GM12878 (cell line): Measurements from ENCODE around the gene DCST1. TPM values are rescaled to one million over a fixed set of nuclear protein-coding genes. Genes with fewer than 3 reads are reported as not detected.

Source experiments
- ATAC-seq: fragments of 200-7000 bp; cut with Tn5 transposase; 3 replicates; pipeline ENCODE4 v1.9.1; 2020; ENCODE audit warnings: mild to moderate bottlenecking, moderate library complexity
- BruUV-seq: library from RNA; stranded (reverse); fragments of 400-500 nt; replicated peaks from 2 replicates; lab custom pipeline; 2021; lab: Mats Ljungman, UMichigan
- CTCF ChIA-PET: fragments of 300-600 bp; sonication (Branson Sonifier 250); formaldehyde crosslinking; extraction: SDS; loops from one replicate; lab custom pipeline; 2021; ENCODE audit warnings: inconsistent platforms; lab: Yijun Ruan, JAX
- POLR2A ChIA-PET: fragments of 350-600 bp; formaldehyde crosslinking; extraction: SDS; loops from one replicate; lab custom pipeline; 2021; ENCODE audit warnings: inconsistent platforms; lab: Charles Lee
- RAD21 ChIA-PET: fragments of 300-600 bp; sonication (Branson Sonifier 250); formaldehyde crosslinking; loops from one replicate; lab custom pipeline; 2023; ENCODE audit warnings: antibody characterized with exemption; ENCODE audit not compliant: unreplicated experiment; lab: Charles Lee
- SMC1A ChIA-PET: fragments of 300-600 bp; sonication (Branson Sonifier 250); formaldehyde crosslinking; loops from one replicate; lab custom pipeline; 2023; ENCODE audit not compliant: unreplicated experiment, uncharacterized antibody; lab: Charles Lee
- DNase-seq: peaks from one replicate; pipeline ENCODE4 v3.0.0-alpha.2; 2011; ENCODE audit warnings: low read depth, low spot score
- FAIRE-seq: peaks from 3 replicates; lab custom pipeline; 2011; peaks lifted over from hg19 to GRCh38; lab: Jason Lieb, UNC
- H2AFZ ChIP-seq: 2 replicates; pipeline ENCODE4 v1.6.0; 2011; ENCODE audit warnings: low read depth, low read length, control low read depth; ENCODE audit not compliant: control insufficient read depth
- H3K27ac ChIP-seq: 2 replicates; pipeline ENCODE4 v1.5.1; 2011; ENCODE audit warnings: control low read depth; ENCODE audit not compliant: control insufficient read depth, insufficient read depth
- H3K27me3 ChIP-seq, 2 experiments: replicated peaks in 1 of 2; 2 replicates each; pipeline versions ENCODE4 v1.6.0 to v1.6.1; 2011; ENCODE audit warnings: low read length in 1 of 2; ENCODE audit not compliant: control insufficient read depth in 2 of 2, insufficient read depth in 2 of 2
- H3K36me3 ChIP-seq, 2 experiments: 2 replicates each; pipeline ENCODE4 v1.5.1; 2011; ENCODE audit warnings: low read length in 1 of 2; ENCODE audit not compliant: control insufficient read depth in 2 of 2, insufficient read depth in 2 of 2
- H3K4me1 ChIP-seq: 2 replicates; pipeline ENCODE4 v1.6.1; 2011; ENCODE audit warnings: mild to moderate bottlenecking, low read length, moderate library complexity, mixed read lengths; ENCODE audit not compliant: control insufficient read depth, insufficient read depth
- H3K4me2 ChIP-seq: 2 replicates; pipeline ENCODE4 v1.6.0; 2011; ENCODE audit warnings: control low read depth; ENCODE audit not compliant: control insufficient read depth, insufficient read depth
- H3K4me3 ChIP-seq: fragments of 200-600 bp; sonication (generic); 2 replicates; pipeline ENCODE4 v1.5.1; 2016
- H3K79me2 ChIP-seq: 2 replicates; pipeline ENCODE4 v1.6.0; 2011; ENCODE audit warnings: low read length; ENCODE audit not compliant: control insufficient read depth, insufficient read depth
- H3K9ac ChIP-seq: 2 replicates; pipeline ENCODE4 v1.8.0; 2011; ENCODE audit warnings: low read length, control low read depth, mixed read lengths; ENCODE audit not compliant: control insufficient read depth, insufficient read depth
- H3K9me3 ChIP-seq: replicated peaks from 3 replicates; pipeline ENCODE4 v1.5.1; 2011; ENCODE audit warnings: mild to moderate bottlenecking, low read length; ENCODE audit not compliant: control insufficient read depth, insufficient read depth
- H4K20me1 ChIP-seq: 2 replicates; pipeline ENCODE4 v1.6.0; 2011; ENCODE audit not compliant: control insufficient read depth, insufficient read depth
- ATF7 ChIP-seq: fragments of 450-650 bp; IDR thresholded peaks from 2 replicates; pipeline ENCODE4 v1.6.1; 2016; ENCODE audit warnings: low read depth, mild to moderate bottlenecking
- EED ChIP-seq: sonication (generic); IDR thresholded peaks from 2 replicates; pipeline ENCODE4 v1.6.1; 2016; ENCODE audit warnings: antibody characterized with exemption, low read depth
- EP300 ChIP-seq, 2 experiments: fragments of 150-350 bp in 1 of 2; IDR thresholded peaks; 2 replicates each; pipeline ENCODE4 v1.6.1; 2011 to 2012; ENCODE audit warnings: low read depth in 2 of 2, low read length in 2 of 2, borderline replicate concordance in 1 of 2, improper control_type of control experiment in 1 of 2, inconsistent platforms in 1 of 2; ENCODE audit not compliant: control insufficient read depth in 1 of 2
- IKZF1 ChIP-seq: fragments of 450-650 bp; conservative IDR thresholded peaks from 2 replicates; pipeline ENCODE4 v1.6.1; 2017; ENCODE audit warnings: antibody characterized with exemption, mild to moderate bottlenecking
- NR2C1 ChIP-seq: fragments of 450-650 bp; IDR thresholded peaks from 2 replicates; pipeline ENCODE4 v1.6.1; 2017; ENCODE audit warnings: antibody characterized with exemption, mild to moderate bottlenecking, moderate library complexity
- SIX5 ChIP-seq: IDR thresholded peaks from 2 replicates; pipeline ENCODE4 v1.6.1; 2011; ENCODE audit warnings: mild to moderate bottlenecking, low read depth, low read length, moderate library complexity; ENCODE audit not compliant: severe bottlenecking
- SREBF1 ChIP-seq: IDR thresholded peaks from 2 replicates; pipeline ENCODE4 v1.6.1; 2012; ENCODE audit warnings: mild to moderate bottlenecking, low read length
- SUPT20H ChIP-seq: IDR thresholded peaks from 2 replicates; pipeline ENCODE4 v1.6.1; 2011; ENCODE audit warnings: low read depth, mild to moderate bottlenecking, low read length, moderate library complexity, borderline replicate concordance; ENCODE audit not compliant: control insufficient read depth
- YY1 ChIP-seq: IDR thresholded peaks from 2 replicates; pipeline ENCODE4 v1.6.1; 2011; ENCODE audit warnings: low read depth, mild to moderate bottlenecking, low read length
- ZNF592 ChIP-seq: fragments of 450-650 bp; IDR thresholded peaks from 2 replicates; pipeline ENCODE4 v1.6.1; 2017; ENCODE audit warnings: mild to moderate bottlenecking, moderate library complexity
- WGBS: methylation state at CpG from one replicate; pipeline ENCODE4 v1.1.6; 2016; ENCODE audit warnings: low lambda C conversion rate; ENCODE audit not compliant: insufficient replicate concordance, insufficient coverage; ENCODE audit errors: missing lambda C conversion rate; 5-methylcytosine and 5-hydroxymethylcytosine counted together
- in situ Hi-C: fragments of 300-500 bp; cut with MboI; formaldehyde crosslinking; loops from 9 replicates; pipeline ENCODE4 v1.14.3; 2018; ENCODE audit warnings: mixed read lengths
- intact Hi-C: fragments of 100-400 bp; cut with micrococcal nuclease; formaldehyde crosslinking; loops from one replicate; pipeline ENCODE4 v1.14.2; 2022; ENCODE audit not compliant: unreplicated experiment
- polyA plus RNA-seq, 11 experiments: library from polyadenylated mRNA; depleted of rRNA in 4 of 11; unstranded in 6 of 11; stranded (reverse) in 5 of 11; fragments of >200 nt; fragmentation: Nextera tagmentation in 4 of 11; fragmentation: Illumina TruSeq in 1 of 11; extraction: Ambion mirVana in 4 of 11; extraction: Trizol in 1 of 11; gene quantifications; 1 replicate in 1 of 11; 2 replicates in 10 of 11; pipeline versions ENCODE4 v1.2.1 to v1.2.3, GENCODE V29; 2011 to 2016; ENCODE audit warnings: inconsistent platforms in 2 of 11, missing spikeins in 2 of 11, low read depth in 1 of 11
- total RNA-seq, 4 experiments: library from RNA; depleted of rRNA in 3 of 4; stranded (reverse); fragments of >200 nt in 3 of 4; fragmentation: Illumina TruSeq in 1 of 4; extraction: Trizol in 1 of 4; gene quantifications; 2 replicates each; pipeline versions ENCODE4 v1.2.1 to v1.2.3, GENCODE V29; 2013 to 2021
- TF ChIP-seq, protein P1 (sequence below): fragments of 450-650 bp; IDR thresholded peaks from 2 replicates; pipeline ENCODE4 v1.6.1; 2016; ENCODE audit warnings: mild to moderate bottlenecking
- TF ChIP-seq, protein P2 (sequence below): fragments of 450-650 bp; IDR thresholded peaks from 2 replicates; pipeline ENCODE4 v1.6.1; 2017; ENCODE audit warnings: antibody characterized with exemption, mild to moderate bottlenecking, moderate library complexity

Gene DCST1
- total and polyA plus RNA-seq, 10 of the 15 experiments (the other 5 are each of a cell fraction or from before 2014, with no cell fraction given), result not detected

DNA sequence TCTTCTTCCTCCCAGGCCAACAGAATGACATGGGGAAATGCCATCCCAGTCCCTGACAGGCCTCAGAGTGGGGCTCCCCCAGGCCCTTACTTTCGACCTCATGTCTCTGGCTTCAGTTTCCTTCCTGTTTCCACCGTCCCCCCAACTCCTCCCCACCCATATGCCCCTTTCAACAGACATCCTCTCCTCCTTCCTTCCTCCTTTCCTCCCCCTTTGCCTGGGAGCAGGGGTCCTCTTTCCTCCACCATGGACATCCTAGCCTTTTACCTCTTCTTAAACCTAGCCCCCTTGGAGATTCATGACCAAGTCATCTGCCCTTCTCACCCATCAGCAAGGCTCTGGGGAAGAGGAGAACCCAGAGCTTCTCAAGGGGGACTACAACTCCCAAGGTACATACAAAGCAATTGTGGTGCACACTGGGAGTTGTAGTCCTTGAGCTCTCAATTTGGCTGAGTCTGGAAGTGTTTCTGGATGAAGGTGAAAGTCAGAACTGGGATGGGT lies 27.0 kb upstream of the DCST1 start (continued):
- TF ChIP-seq, protein P1, sequence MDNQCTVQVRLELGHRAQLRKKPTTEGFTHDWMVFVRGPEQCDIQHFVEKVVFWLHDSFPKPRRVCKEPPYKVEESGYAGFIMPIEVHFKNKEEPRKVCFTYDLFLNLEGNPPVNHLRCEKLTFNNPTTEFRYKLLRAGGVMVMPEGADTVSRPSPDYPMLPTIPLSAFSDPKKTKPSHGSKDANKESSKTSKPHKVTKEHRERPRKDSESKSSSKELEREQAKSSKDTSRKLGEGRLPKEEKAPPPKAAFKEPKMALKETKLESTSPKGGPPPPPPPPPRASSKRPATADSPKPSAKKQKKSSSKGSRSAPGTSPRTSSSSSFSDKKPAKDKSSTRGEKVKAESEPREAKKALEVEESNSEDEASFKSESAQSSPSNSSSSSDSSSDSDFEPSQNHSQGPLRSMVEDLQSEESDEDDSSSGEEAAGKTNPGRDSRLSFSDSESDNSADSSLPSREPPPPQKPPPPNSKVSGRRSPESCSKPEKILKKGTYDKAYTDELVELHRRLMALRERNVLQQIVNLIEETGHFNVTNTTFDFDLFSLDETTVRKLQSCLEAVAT, result peak; percentile 42; the same call in 1 of the 2 replicates
- TF ChIP-seq ATF7 (no peak; the same call in 1 of the 2 replicates), SIX5 (peak; percentile 99), SREBF1 (no peak; the same call in 1 of the 2 replicates), IKZF1 (peak; percentile 87), YY1 (peak; percentile 71), EED (peak; percentile 46; the same call in 1 of the 2 replicates), SUPT20H (no peak)

GRCh38 chr1:155007251-155007828 lies 26.3 kb upstream of the DCST1 start:
- ChIA-PET POLR2A (interaction anchor here (0.5 to 1.7 kb wide), 7 partner anchors 9 to 71 kb away, joined by 3 to 5 read pairs (median 4); partner anchors contain the start of genes PBXIP1, PMVK and SHC1), CTCF (interaction anchor here (1.5 to 3.6 kb wide), 2 partner anchors 10 to 67 kb away, joined by 3 to 27 read pairs; no protein-coding TSS in a partner anchor), RAD21 (interaction anchor here (0.7 to 1.5 kb wide), 2 partner anchors 24 to 37 kb away, joined by 3 read pairs; partner anchors contain the start of gene FLAD1), SMC1A (interaction anchor here (1.1 to 1.3 kb wide), 3 partner anchors 8 to 36 kb away, joined by 3 read pairs; no protein-coding TSS in a partner anchor)
- H3K4me1 ChIP-seq, result peaks cover 56% of the 10 kb centered on the region
- peaks cover 60% of the 10 kb centered on the region for H3K79me2 ChIP-seq
- 0 out of 2 replicates have a peak, but pooled peaks cover 3% of the 10 kb centered on the region for H4K20me1 ChIP-seq
- no peaks in the 10 kb centered on the region for H3K9me3 ChIP-seq
- H3K27ac ChIP-seq, result no peak overlapping the region
- ATAC-seq (no peak), DNase-seq (no peak), FAIRE-seq (no peak)
- in situ Hi-C loops (no loop called here), intact Hi-C loops (no loop called here)
- no peak overlapping the region for H2AFZ ChIP-seq
- no peak overlapping the region for H3K4me3 ChIP-seq
- H3K27me3 ChIP-seq, result no peaks in the 10 kb centered on the region
- no peak overlapping the region for H3K9ac ChIP-seq
- H3K4me2 ChIP-seq, result 0 out of 2 replicates have a peak overlapping the region, but pooled peaks have one; percentile 32
- BruUV-seq, result no TSS peak
- 80% methylated on average over 6 of the region's 6 CpGs for WGBS
- peaks cover 0 to 7% of the 10 kb centered on the region in 2 experiments; a peak in 3 of 4 replicates for H3K36me3 ChIP-seq
- TF ChIP-seq, protein P2, sequence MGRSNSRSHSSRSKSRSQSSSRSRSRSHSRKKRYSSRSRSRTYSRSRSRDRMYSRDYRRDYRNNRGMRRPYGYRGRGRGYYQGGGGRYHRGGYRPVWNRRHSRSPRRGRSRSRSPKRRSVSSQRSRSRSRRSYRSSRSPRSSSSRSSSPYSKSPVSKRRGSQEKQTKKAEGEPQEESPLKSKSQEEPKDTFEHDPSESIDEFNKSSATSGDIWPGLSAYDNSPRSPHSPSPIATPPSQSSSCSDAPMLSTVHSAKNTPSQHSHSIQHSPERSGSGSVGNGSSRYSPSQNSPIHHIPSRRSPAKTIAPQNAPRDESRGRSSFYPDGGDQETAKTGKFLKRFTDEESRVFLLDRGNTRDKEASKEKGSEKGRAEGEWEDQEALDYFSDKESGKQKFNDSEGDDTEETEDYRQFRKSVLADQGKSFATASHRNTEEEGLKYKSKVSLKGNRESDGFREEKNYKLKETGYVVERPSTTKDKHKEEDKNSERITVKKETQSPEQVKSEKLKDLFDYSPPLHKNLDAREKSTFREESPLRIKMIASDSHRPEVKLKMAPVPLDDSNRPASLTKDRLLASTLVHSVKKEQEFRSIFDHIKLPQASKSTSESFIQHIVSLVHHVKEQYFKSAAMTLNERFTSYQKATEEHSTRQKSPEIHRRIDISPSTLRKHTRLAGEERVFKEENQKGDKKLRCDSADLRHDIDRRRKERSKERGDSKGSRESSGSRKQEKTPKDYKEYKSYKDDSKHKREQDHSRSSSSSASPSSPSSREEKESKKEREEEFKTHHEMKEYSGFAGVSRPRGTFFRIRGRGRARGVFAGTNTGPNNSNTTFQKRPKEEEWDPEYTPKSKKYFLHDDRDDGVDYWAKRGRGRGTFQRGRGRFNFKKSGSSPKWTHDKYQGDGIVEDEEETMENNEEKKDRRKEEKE, result no peak
- no peak for TF ChIP-seq EP300 (IDR thresholded peaks at IDR 0.05; ENCODE audit: borderline replicate concordance in 1 of 2, control insufficient read depth in 1 of 2, low read depth in 2 of 2, low read length in 2 of 2)
- TF ChIP-seq ZNF592, result no peak
- no peak for TF ChIP-seq NR2C1
